GM18870 (cell line): ENCODE data around the gene LIPE.

Source experiments
- ATAC-seq: cut with Tn5 transposase; IDR thresholded peaks from one replicate; pipeline ENCODE4 v1.9.1; 2021; ENCODE audit warnings: moderate library complexity; ENCODE audit not compliant: unreplicated experiment

LIPE gene

GRCh38 chr19:42445948-42446347, 18.8 kb upstream of the LIPE start:
- no peak for ATAC-seq

- ATAC-seq = no peak
Observed at GRCh38 chr19:42443944-42444398, 16.8 kb upstream of the LIPE start.

GRCh38 chr19:42442833-42443232, 15.6 kb upstream of the LIPE start, which contains the start of gene CXCL17:
TSS of gene CXCL17 (minus strand) at chr19:42442946. CDS start at chr19:42442832, 114 bp downstream.
- no peak for ATAC-seq

- ATAC-seq = no peak
Observed at GRCh38 chr19:42441049-42441445, 13.9 kb upstream of the LIPE start.

GRCh38 chr19:42440357-42441048, 13.3 kb upstream of the LIPE start:
- ATAC-seq = no peak

- no peak for ATAC-seq
Observed at GRCh38 chr19:42436006-42436405, 8.8 kb upstream of the LIPE start.

GRCh38 chr19:42435316-42435715, 8.1 kb upstream of the LIPE start:
- no peak for ATAC-seq

GRCh38 chr19:42433503-42434260, 6.5 kb upstream of the LIPE start:
- no peak for ATAC-seq

- ATAC-seq = no peak
Observed at GRCh38 chr19:42431486-42431885, 4.3 kb upstream of the LIPE start.

- no peak for ATAC-seq
Observed at GRCh38 chr19:42428676-42429075, 1.5 kb upstream of the LIPE start.

- no peak for ATAC-seq
Observed at GRCh38 chr19:42426643-42427042, 545 bp downstream of the LIPE start.

- ATAC-seq = no peak
Observed at GRCh38 chr19:42424712-42425131, 2.5 kb downstream of the LIPE start.

- ATAC-seq = no peak
Observed at GRCh38 chr19:42424345-42424707, 2.9 kb downstream of the LIPE start.

GRCh38 chr19:42423462-42424344, 3.5 kb downstream of the LIPE start:
- ATAC-seq = peak; percentile 69

- ATAC-seq = peak; percentile 34
Observed at GRCh38 chr19:42422901-42423461, 4.2 kb downstream of the LIPE start.

- no peak for ATAC-seq
Observed at GRCh38 chr19:42422092-42422900, 4.9 kb downstream of the LIPE start.

- ATAC-seq = no peak
Observed at GRCh38 chr19:42421591-42422031, 5.6 kb downstream of the LIPE start.

- no peak for ATAC-seq
Observed at GRCh38 chr19:42421101-42421500, 6.1 kb downstream of the LIPE start.

- ATAC-seq = no peak
Observed at GRCh38 chr19:42420055-42420544, 7.1 kb downstream of the LIPE start.

- ATAC-seq = no peak
Observed at GRCh38 chr19:42419309-42419708, 7.9 kb downstream of the LIPE start.
